Stimulated activated CD4-positive, alpha-beta T cell treated with anti-CD3 and anti-CD28 coated beads, Interleukin-12 subunit alpha, Interleukin-12 subunit beta, amount 100 ng/mL, for 24 hours (primary cell): Measurements from ENCODE around the gene ZNF396.

Experiments used
- DNase-seq, 2 experiments: peaks; one replicate each; pipeline ENCODE4 v3.0.0-alpha.2; 2020; ENCODE audit warnings: low read depth in 2 of 2

ZNF396 gene

DNA sequence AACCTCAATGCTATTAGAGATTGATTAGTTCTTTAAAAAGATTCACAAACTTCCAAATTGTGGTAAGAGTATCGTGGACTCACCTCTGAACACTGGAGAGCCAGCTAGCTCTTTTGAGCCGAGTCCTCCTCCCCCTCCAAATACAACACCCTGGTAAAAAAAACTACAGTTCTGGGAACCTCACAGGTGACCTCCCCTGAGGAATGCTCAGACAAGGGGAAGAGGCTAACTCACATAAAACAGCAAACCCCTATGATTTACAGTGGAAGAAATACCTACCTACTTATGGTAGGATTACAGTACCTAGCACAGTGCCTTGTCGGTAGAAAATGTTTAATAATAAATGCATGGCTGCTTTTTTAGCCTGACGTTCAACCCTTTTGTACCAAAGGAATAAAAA, 41.3 kb downstream of the ZNF396 start:
- no peak for DNase-seq

DNA sequence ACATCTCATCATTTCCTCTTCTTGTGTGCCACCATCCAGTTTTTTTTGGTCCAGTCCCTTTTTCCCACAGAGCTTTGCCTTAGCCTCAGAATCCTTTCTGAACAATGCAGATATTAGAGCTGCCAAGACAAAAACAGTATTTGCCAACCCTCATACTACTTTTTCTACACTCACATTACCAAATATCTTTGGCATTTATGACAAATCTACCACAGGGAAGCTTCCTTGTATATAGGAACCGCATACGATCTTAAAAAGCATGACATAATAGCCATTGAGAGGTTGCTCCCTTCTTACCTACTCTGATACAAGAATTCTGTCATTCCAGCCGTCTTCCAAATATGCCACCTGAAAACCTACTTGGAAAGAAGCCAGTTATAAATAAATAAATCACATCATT, 42.3 kb downstream of the ZNF396 start:
- no peak for DNase-seq

DNA sequence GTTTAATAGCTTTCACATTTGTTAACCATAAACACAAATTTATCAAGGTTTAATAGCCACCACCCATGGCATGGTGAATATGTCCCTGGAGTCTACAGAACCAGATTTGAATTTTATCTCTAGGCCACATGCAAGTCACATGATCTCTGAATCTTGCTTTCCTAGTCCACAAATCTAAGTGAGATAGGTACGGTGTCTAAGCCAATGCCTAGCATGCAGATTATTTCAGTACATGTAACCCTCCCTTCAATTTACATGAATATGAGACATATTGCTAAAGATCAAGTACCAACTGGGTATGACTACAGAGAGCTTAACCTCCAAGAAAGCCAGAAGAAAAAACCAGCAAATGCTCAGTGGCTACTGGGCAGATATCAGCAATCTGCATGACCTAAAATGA, 42.9 kb downstream of the ZNF396 start:
- no peak for DNase-seq

DNA sequence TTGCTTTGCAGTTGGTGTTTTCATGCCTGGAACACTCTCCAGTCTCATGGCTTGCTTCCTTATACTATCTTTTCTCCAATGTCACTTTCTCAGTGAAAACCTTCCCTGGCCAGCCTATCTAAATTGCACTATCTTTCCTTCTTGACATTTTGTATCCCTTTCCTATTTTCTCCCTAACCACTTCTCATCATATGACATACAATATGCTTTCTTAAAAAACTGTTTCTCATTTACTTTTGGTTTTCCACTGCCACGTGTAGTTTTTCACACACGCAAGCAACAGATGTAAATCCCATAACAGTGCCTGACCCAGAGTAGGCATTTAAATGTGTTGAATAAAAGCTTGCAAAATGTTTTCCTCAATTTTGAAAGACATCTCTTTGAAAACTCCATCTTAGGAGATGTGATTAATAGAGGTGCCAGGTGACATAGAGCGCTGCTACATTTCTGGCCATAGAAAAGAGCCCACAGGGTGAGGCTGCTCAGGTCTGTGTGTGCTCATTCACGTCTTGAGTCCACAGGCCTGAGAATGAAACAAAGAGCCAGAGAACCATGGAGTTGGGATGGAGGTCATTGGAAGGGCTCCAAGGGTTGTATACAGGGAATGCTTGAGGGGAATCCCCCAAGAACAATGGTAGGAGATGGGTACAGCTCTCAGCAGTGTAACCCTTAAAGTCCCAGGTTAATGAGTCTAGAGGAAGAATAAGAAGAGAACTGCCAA, 45.6 kb downstream of the ZNF396 start:
- no peak for DNase-seq

DNA sequence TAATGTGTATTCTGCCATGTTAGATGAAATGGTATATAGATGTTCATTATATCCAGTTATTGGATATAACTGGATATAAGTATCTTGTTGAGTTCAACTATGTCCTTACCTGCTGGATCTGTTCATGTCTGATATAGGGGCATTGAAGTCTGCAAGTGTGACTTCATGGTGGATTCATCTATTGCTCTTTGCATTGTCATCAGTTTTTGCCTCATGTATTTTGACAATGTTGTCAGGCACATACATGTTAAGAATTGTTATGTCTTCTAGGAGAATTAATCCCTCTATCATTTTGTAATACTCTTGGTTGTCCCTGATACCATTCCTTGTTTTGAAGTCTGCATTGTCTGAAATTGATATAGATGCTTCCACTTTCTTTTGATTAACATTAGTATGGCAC, 48.3 kb downstream of the ZNF396 start:
- no peak for DNase-seq

DNA sequence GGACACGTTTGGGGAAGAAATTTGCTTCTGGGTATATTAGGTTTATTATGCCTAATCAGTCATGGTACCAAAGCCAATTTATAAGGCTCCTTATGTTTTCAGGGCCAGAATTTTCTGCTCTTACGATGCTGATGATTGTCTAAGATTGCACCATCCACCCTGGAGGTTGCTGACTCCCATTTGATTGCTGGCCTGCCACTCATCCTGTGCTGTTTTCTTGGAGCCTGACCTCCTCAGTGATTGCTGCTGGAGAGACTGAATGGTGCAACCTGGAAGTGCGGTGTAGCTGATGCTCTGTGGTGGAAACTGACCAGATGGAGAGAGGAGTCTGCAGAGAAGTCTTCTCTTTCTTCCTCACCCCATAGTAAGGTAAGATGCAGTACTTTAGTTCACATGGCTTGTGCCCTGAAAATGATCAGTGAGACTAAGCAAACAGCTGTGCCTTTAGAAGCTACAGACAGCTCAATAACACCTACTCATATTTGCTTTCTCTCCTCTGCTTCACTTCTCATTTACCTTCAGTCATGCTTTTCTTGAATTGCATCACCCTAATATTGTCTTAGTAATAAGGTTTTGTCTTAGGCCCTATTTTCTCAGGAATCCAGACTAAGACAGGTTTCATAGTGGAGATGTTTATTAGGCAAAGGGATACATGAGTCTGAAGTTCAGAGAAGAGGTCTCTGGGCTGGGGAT, 50.3 kb downstream of the ZNF396 start:
- no peak for DNase-seq

DNA sequence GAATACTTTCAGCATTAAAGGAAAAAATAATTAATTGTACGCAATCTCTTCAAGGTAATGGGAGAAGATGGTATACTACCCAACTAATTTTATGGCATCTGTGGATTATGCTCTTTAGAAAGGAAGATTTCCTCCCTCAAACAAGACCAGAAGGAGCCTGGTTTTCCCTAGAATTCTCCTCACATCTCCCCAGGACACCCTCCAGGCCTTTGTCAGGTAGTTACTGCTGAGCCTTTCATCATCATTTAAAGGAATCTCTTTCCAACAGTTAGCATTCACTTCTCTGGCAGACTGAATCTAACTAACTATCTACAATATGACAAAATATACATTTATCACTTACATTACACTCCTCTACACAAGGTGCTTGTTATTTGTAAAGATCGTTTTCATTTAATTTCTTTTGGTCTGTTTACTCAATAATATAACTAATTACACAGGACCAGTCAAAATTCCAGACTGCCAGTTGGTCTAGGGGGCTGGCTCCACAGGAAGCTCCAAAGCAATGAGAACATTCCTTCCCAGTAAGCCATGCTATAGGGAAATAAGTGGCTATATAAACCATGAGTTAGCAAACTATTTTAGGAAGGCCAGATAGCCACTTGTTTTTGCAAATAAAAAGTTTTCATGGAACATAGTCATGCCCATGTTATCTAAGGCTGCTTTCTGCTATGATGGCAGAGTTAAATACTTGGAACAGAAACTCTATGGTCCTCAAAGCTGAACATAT, 52.0 kb downstream of the ZNF396 start:
- no peak for DNase-seq

DNA sequence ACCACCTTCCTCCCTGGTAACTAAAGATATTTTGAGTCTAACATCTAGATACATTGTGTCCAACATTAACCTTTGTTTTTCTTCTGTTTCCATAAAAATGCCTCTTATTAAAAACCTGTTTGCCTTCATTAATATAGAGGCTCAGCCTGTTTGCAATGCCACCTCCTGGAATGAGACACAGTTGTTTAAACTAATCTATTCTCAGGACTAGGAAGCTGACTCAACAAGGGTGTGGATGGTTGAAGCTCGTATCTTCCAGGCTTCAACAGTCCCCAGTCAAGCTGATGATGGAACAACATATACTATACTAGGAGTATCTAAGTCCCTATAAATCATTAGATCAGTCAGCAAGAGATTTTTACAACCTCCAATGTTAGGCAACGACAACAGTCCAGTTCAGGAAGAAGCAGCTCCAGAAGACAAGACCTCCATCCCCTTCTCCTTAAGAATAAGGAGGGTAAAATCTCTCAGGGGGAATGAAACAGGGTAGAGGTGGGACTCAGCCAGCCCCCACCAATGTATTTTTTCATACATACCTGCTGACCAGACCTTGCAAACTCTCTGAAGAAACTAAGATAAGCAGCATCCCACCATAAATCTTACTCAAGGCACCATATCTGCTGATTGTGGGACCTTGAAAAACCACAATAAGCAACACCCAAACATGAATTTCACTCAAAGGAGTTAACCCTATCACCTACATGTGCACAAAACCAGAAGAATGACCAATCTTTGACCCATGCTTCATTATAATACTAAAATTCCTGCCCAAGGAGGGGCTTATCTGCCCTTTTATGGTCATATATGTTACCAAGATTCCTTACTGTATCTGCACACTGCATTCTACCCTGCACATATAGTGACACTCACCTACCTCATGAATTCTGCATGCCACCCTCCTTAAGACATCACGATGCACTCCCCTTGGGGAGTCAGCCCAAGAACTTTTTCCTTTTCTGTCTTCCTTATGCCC, 54.4 kb downstream of the ZNF396 start:
- no peak for DNase-seq
